WTC11 (cell line): ENCODE measurements around the gene EFCAB8. TPM values are rescaled to one million over a fixed set of nuclear protein-coding genes. Genes with fewer than 3 reads are reported as not detected.
A peak's percentile ranks its signal among the peaks of the same experiment; 100 is the strongest.

ENCODE experiments used
- ATAC-seq: fragments of 200-7000 bp; cut with Tn5 transposase; 2 replicates; pipeline ENCODE4 v1.10.0; 2021; ENCODE audit warnings: mild to moderate bottlenecking, moderate library complexity
- CTCF ChIA-PET: fragments of 300-600 bp; sonication (Branson Sonifier 250); formaldehyde crosslinking; loops from one replicate; lab custom pipeline; 2021; ENCODE audit warnings: antibody characterized with exemption; lab: Charles Lee
- POLR2A ChIA-PET: fragments of 350-600 bp; sonication (Branson Sonifier 250); formaldehyde crosslinking; loops from one replicate; lab custom pipeline; 2021; ENCODE audit warnings: antibody characterized with exemption; lab: Charles Lee
- DNase-seq: peaks from one replicate; pipeline ENCODE4 v3.0.0; 2021; ENCODE audit warnings: low spot score
- H3K27ac Mint-ChIP-seq: 2 replicates; pipeline ENCODE4 v1.8.0; 2021; ENCODE audit warnings: mixed read lengths
- H3K27me3 Mint-ChIP-seq: 2 replicates; pipeline ENCODE4 v1.8.0; 2021; ENCODE audit warnings: low read depth, mild to moderate bottlenecking, moderate library complexity, mixed read lengths
- H3K36me3 Mint-ChIP-seq: 2 replicates; pipeline ENCODE4 v1.8.0; 2021; ENCODE audit warnings: mixed read lengths
- H3K4me1 Mint-ChIP-seq: 2 replicates; pipeline ENCODE4 v1.8.0; 2022; ENCODE audit warnings: mixed read lengths
- H3K4me3 Mint-ChIP-seq: 2 replicates; pipeline ENCODE4 v1.8.0; 2021; ENCODE audit warnings: mild to moderate bottlenecking, moderate library complexity, mixed read lengths
- H3K9me3 Mint-ChIP-seq: 2 replicates; pipeline ENCODE4 v1.8.0; 2021; ENCODE audit warnings: mixed read lengths
- AR ChIP-seq: fragments of 250-450 bp; sonication (Bioruptor Pico); IDR thresholded peaks from 2 replicates; pipeline ENCODE4 v1.9.0; 2021; ENCODE audit warnings: mild to moderate bottlenecking
- ATF3 ChIP-seq: sonication (generic); formaldehyde crosslinking; conservative IDR thresholded peaks from 2 replicates; pipeline ENCODE4 v1.8.1; 2022; ENCODE audit warnings: mild to moderate bottlenecking, missing genetic modification reagents
- CREM ChIP-seq: sonication (generic); formaldehyde crosslinking; IDR thresholded peaks from 2 replicates; pipeline ENCODE4 v1.8.1; 2022; ENCODE audit warnings: mild to moderate bottlenecking, missing genetic modification reagents, moderate library complexity
- EMX1 ChIP-seq: fragments of 250-450 bp; sonication (Bioruptor Pico); IDR thresholded peaks from 2 replicates; pipeline ENCODE4 v1.8.0; 2021; ENCODE audit warnings: mild to moderate bottlenecking
- ERG ChIP-seq: fragments of 250-450 bp; sonication (Bioruptor Pico); IDR thresholded peaks from 2 replicates; pipeline ENCODE4 v1.8.0; 2021; ENCODE audit warnings: mild to moderate bottlenecking
- ETV6 ChIP-seq: sonication (generic); formaldehyde crosslinking; IDR thresholded peaks from 2 replicates; pipeline ENCODE4 v1.8.1; 2022; ENCODE audit warnings: mild to moderate bottlenecking, missing genetic modification reagents
- FOXK1 ChIP-seq: sonication (generic); formaldehyde crosslinking; IDR thresholded peaks from 2 replicates; pipeline ENCODE4 v1.8.0; 2022; ENCODE audit warnings: mild to moderate bottlenecking, moderate library complexity, missing genetic modification reagents
- HMGXB4 ChIP-seq: sonication (generic); formaldehyde crosslinking; IDR thresholded peaks from 2 replicates; pipeline ENCODE4 v1.8.1; 2023; ENCODE audit warnings: mild to moderate bottlenecking, moderate library complexity, missing genetic modification reagents
- IRF1 ChIP-seq: sonication (generic); formaldehyde crosslinking; IDR thresholded peaks from 2 replicates; pipeline ENCODE4 v1.8.0; 2023; ENCODE audit warnings: missing genetic modification reagents
- JAZF1 ChIP-seq: fragments of 250-450 bp; sonication (Bioruptor Pico); IDR thresholded peaks from 2 replicates; pipeline ENCODE4 v1.9.0; 2021; ENCODE audit warnings: moderate library complexity, mild to moderate bottlenecking, inconsistent platforms
- NFATC4 ChIP-seq: fragments of 250-450 bp; sonication (Bioruptor Pico); IDR thresholded peaks from 2 replicates; pipeline ENCODE4 v1.9.0; 2021; ENCODE audit warnings: mild to moderate bottlenecking
- OVOL2 ChIP-seq: fragments of 250-450 bp; sonication (Bioruptor Pico); IDR thresholded peaks from 2 replicates; pipeline ENCODE4 v1.9.0; 2021; ENCODE audit warnings: mild to moderate bottlenecking, borderline replicate concordance
- PRRX2 ChIP-seq: fragments of 250-450 bp; sonication (Bioruptor Pico); IDR thresholded peaks from 2 replicates; pipeline ENCODE4 v1.8.0; 2021; ENCODE audit warnings: mild to moderate bottlenecking
- SP1 ChIP-seq: sonication (generic); formaldehyde crosslinking; conservative IDR thresholded peaks from 2 replicates; pipeline ENCODE4 v1.8.1; 2022; ENCODE audit warnings: missing genetic modification reagents
- TEAD4 ChIP-seq: sonication (generic); formaldehyde crosslinking; IDR thresholded peaks from 2 replicates; pipeline ENCODE4 v1.8.0; 2022; ENCODE audit warnings: mild to moderate bottlenecking, missing genetic modification reagents
- ZBTB43 ChIP-seq: sonication (generic); formaldehyde crosslinking; IDR thresholded peaks from 2 replicates; pipeline ENCODE4 v1.8.1; 2023; ENCODE audit warnings: mild to moderate bottlenecking, missing genetic modification reagents
- ZNF317 ChIP-seq: sonication (generic); formaldehyde crosslinking; IDR thresholded peaks from 2 replicates; pipeline ENCODE4 v1.8.1; 2023; ENCODE audit warnings: low read depth, mild to moderate bottlenecking, moderate library complexity, missing genetic modification reagents, borderline replicate concordance
- ZNF416 ChIP-seq: fragments of 250-450 bp; sonication (Bioruptor Pico); IDR thresholded peaks from 2 replicates; pipeline ENCODE4 v1.9.0; 2021; ENCODE audit warnings: mild to moderate bottlenecking, inconsistent platforms
- ZNF425 ChIP-seq: fragments of 250-450 bp; sonication (Bioruptor Pico); conservative IDR thresholded peaks from 2 replicates; pipeline ENCODE4 v1.9.0; 2021; ENCODE audit warnings: mild to moderate bottlenecking
- ZNF671 ChIP-seq: fragments of 250-450 bp; sonication (Bioruptor Pico); IDR thresholded peaks from 2 replicates; pipeline ENCODE4 v1.8.0; 2021; ENCODE audit warnings: mild to moderate bottlenecking
- total RNA-seq: library from RNA; stranded (reverse); gene quantifications from 3 replicates; pipeline ENCODE4 v1.2.3, GENCODE V29; 2021

EFCAB8 gene
- total RNA-seq, 1 experiment from 2014 or later = 0.17 TPM

GRCh38 chr20:32810941-32811340, 47.8 kb upstream of the EFCAB8 start:
- H3K4me1 Mint-ChIP-seq = peaks cover 38% of the 10 kb centered on the region
- no peak for TF ChIP-seq JAZF1 (CRISPR knock-in tag)
- peak; percentile 64; the same call in 1 of the 2 replicates for TF ChIP-seq AR (CRISPR knock-in tag)
- TF ChIP-seq ERG = peak; percentile 12; the same call in 1 of the 2 replicates
- 0 out of 2 replicates have a peak, but pooled peaks have one; percentile 3 for TF ChIP-seq CREM (CRISPR knock-in tag)
- TF ChIP-seq ZNF317 = no peak
- no peak for TF ChIP-seq FOXK1
- TF ChIP-seq ATF3 (CRISPR knock-in tag) = no peak
- TF ChIP-seq ZNF671 (CRISPR knock-in tag) = peak; percentile 81
- TF ChIP-seq TEAD4 (CRISPR knock-in tag) = no peak
- peak; percentile 81 for TF ChIP-seq PRRX2 (CRISPR knock-in tag)
- TF ChIP-seq ZNF416 (CRISPR knock-in tag) = peak; percentile 72; the same call in 1 of the 2 replicates
- peak; percentile 86; the same call in 1 of the 2 replicates for TF ChIP-seq ETV6 (CRISPR knock-in tag)
- 0 out of 2 replicates have a peak, but pooled peaks have one; percentile 65 for TF ChIP-seq NFATC4 (CRISPR knock-in tag)
- peak; percentile 84; the same call in 1 of the 2 replicates for TF ChIP-seq IRF1
- TF ChIP-seq ZBTB43 (CRISPR knock-in tag) = no peak
- peak; percentile 83 for TF ChIP-seq EMX1 (CRISPR knock-in tag)
- TF ChIP-seq SP1 (CRISPR knock-in tag) = no peak
- TF ChIP-seq OVOL2 (CRISPR knock-in tag) = no peak
- peaks cover 44% of the 10 kb centered on the region for H3K36me3 Mint-ChIP-seq
- peak overlapping the region; percentile 93 for H3K27ac Mint-ChIP-seq
- DNase-seq = no peak
- ChIA-PET CTCF (interaction anchor here (1.3 to 3.0 kb wide), 3 partner anchors 21 to 84 kb away, joined by 3 to 12 read pairs (median 5); no protein-coding TSS in a partner anchor), POLR2A (interaction anchor here (1.2 kb wide), 1 partner anchor 9 kb away, joined by 5 read pairs; the partner anchor contains the start of gene MAPRE1)
- no peaks in the 10 kb centered on the region for H3K27me3 Mint-ChIP-seq
- peak; percentile 12 for ATAC-seq
- H3K9me3 Mint-ChIP-seq = no peaks in the 10 kb centered on the region
- H3K4me3 Mint-ChIP-seq = no peak overlapping the region

GRCh38 chr20:32811886-32812285, 46.8 kb upstream of the EFCAB8 start:
- ChIA-PET POLR2A (interaction anchor here (1.0 to 1.2 kb wide), 2 partner anchors 8 to 138 kb away, joined by 3 to 5 read pairs; partner anchors contain the start of genes C20orf203 and MAPRE1), CTCF (interaction anchor here (1.3 to 3.0 kb wide), 2 partner anchors 22 to 83 kb away, joined by 5 to 12 read pairs; no protein-coding TSS in a partner anchor)
- peak overlapping the region; percentile 93 for H3K27ac Mint-ChIP-seq
- TF ChIP-seq ERG (peak; percentile 9; the same call in 1 of the 2 replicates), ZNF317 (no peak), HMGXB4 (CRISPR knock-in tag) (no peak), ZNF425 (CRISPR knock-in tag) (0 out of 2 replicates have a peak, but pooled peaks have one; percentile 3), ZNF671 (CRISPR knock-in tag) (peak; percentile 47; the same call in 1 of the 2 replicates)

More at GRCh38 chr20:32811886-32812285, 46.8 kb upstream of the EFCAB8 start:
- Mint-ChIP-seq H3K4me3 (no peak overlapping the region), H3K36me3 (peaks cover 35% of the 10 kb centered on the region), H3K9me3 (no peaks in the 10 kb centered on the region), H3K4me1 (peaks cover 29% of the 10 kb centered on the region), H3K27me3 (no peaks in the 10 kb centered on the region)
- DNase-seq = no peak
- ATAC-seq = no peak; the same call in 1 of the 2 replicates
